Activated naive CD8-positive, alpha-beta T cell treated with anti-CD3 and anti-CD28 coated beads for 36 hours (primary cell): ENCODE results near the gene KANK4. TPM values are rescaled to one million over a fixed set of nuclear protein-coding genes. Genes with fewer than 3 reads are reported as not detected.
"Not testable (repeated sequence)": the region's sequence is repeated elsewhere in the genome, so short reads cannot be mapped to it uniquely, and the experiment has no call there.

Experiments
- DNase-seq: peaks from one replicate; pipeline ENCODE4 v3.0.0; 2021
- H3K27ac Mint-ChIP-seq: one replicate; pipeline ENCODE4 v1.8.0; 2022; ENCODE audit warnings: mild to moderate bottlenecking, moderate library complexity, mixed read lengths
- H3K27me3 Mint-ChIP-seq: one replicate; pipeline ENCODE4 v1.8.0; 2022; ENCODE audit warnings: mild to moderate bottlenecking, mixed read lengths
- H3K36me3 Mint-ChIP-seq: one replicate; pipeline ENCODE4 v1.8.0; 2021; ENCODE audit warnings: mild to moderate bottlenecking, mixed read lengths
- H3K4me1 Mint-ChIP-seq: one replicate; pipeline ENCODE4 v1.8.0; 2021; ENCODE audit warnings: mixed read lengths
- H3K4me3 Mint-ChIP-seq: one replicate; pipeline ENCODE4 v1.8.0; 2022; ENCODE audit warnings: mild to moderate bottlenecking, moderate library complexity, mixed read lengths
- H3K9me3 Mint-ChIP-seq: one replicate; pipeline ENCODE4 v1.8.0; 2022; ENCODE audit warnings: mixed read lengths
- total RNA-seq, 2 experiments: library from RNA; stranded (reverse); gene quantifications; one replicate each; pipeline ENCODE4 v1.2.3, GENCODE V29; 2021

The KANK4 gene
- total RNA-seq, 2 experiments from 2014 or later = not detected

DNA sequence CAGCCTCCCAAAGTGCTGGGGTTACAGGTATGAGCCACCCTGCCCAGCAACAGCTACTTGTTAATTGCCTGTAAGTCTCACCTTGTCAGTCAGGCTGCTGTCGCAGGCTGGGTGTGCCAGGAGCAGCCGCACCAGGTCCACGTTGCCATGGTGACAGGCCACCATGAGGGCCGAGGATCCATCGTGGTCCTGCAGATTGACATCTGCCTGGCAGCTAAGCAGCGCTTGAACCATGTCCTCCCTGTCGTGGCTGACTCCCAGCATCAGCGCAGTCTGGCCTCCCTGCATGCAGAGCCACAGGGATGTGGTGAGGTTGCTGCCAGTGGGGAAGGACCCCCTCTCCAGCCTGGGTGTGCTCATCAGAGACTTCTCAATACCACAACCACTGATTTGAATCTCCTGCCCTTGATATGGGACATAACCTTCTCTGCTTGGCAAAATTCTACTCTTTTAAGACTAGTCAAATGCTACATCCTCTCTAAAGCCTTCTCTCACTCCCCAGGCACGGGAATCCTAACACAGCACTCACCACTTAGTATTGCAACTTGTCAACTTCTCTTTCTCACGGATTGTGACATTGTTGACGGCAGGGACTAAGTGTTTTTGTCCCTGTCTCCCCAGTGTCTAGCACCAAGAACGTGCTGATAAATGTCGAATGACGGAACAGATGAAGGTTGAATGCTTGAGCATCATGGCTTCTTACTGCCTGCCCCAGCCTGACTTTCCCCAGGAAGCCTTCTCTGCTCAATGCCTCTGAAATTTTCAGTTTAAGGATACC, 71.7 kb downstream of the KANK4 start:
- Mint-ChIP-seq H3K27ac (no peak overlapping the region), H3K4me3 (no peak overlapping the region), H3K9me3 (no peaks in the 10 kb centered on the region), H3K36me3 (no peaks in the 10 kb centered on the region), H3K4me1 (no peaks in the 10 kb centered on the region), H3K27me3 (no peaks in the 10 kb centered on the region)
- no peak for DNase-seq

DNA sequence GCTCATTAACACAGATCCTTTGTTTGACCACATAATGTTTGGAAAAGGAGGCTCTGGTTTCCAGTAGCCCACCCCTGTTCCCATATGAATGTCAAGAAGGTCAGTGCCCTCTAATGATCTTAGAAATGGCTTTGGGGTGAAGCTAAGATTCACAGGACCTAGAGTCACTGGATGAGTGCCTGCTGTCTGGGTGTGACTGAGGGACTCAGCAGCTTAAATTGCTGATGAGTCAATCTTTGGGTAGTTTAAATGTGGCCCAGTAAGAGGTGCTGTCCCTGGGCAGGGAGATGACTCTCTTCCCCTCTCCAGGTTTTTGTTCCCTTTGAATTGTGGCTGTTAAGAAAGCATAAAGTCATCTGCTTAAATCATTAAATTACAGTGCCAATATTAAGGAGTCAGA, 74.0 kb downstream of the KANK4 start:
- no peak overlapping the region for H3K4me3 Mint-ChIP-seq
- no peaks in the 10 kb centered on the region for H3K36me3 Mint-ChIP-seq
- H3K9me3 Mint-ChIP-seq = no peaks in the 10 kb centered on the region
- H3K27ac Mint-ChIP-seq = no peak overlapping the region
- no peaks in the 10 kb centered on the region for H3K27me3 Mint-ChIP-seq
- DNase-seq = no peak
- no peaks in the 10 kb centered on the region for H3K4me1 Mint-ChIP-seq

DNA sequence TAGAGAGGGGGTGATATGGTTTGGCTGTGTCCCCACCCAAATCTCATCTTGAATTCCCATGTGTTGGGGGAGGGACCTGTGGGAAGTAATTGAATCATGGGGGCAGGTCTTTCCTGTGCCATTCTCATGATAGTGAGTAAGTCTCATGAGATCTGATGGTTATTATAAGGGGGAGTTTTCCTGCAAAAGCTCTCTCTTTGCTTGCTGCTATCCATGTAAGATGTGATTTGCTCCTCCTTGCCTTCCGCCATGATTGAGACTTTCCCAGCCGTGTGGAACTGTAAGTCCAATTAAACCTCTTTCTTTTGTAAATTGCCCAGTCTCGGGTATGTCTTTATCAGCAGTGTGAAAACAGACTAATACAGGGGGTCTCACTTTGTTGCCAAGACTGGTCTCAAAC, 74.9 kb downstream of the KANK4 start:
- not testable (repeated sequence) for H3K27me3 Mint-ChIP-seq, H3K4me3 Mint-ChIP-seq, H3K27ac Mint-ChIP-seq, H3K36me3 Mint-ChIP-seq, H3K4me1 Mint-ChIP-seq, DNase-seq, H3K9me3 Mint-ChIP-seq

DNA sequence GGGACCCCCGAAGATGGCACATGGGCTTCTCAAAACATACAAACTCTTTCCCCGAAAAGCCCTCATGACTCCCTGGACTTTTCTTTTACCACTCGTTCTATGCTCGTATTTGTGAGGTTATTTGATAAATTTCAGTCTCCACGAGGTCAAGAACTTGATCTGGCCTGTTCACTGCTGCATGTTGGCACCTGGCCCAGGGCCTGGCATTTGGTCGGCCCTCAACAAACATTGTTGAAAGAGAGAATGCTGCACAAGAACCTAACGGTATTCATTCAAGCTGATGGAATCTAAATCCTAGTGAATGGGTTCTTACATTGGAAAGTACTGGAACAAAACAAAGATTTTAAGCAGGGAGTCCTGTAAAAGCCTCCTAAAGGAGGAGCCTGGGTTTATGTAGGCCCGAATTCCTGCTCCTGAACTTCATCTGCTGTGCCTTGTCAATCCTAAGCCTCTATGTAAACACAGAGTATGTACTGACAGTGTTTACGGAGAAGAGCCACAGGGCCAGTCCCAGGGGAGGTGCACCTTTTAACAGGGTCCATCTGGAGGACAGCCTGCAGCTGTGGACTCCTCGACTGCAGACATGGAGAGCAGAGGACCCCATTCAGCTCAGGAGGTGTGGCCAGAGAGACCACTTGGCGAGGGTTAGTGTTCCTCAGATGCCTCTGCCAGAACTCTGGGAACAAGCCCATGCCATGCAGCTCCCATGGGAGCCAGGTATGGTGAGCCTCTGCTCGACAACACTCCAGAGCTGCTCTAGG, 77.7 kb downstream of the KANK4 start:
- Mint-ChIP-seq H3K4me1 (no peaks in the 10 kb centered on the region), H3K9me3 (peaks cover 2% of the 10 kb centered on the region), H3K27me3 (no peaks in the 10 kb centered on the region), H3K27ac (no peak overlapping the region), H3K36me3 (no peaks in the 10 kb centered on the region), H3K4me3 (no peak overlapping the region)
- no peak for DNase-seq

DNA sequence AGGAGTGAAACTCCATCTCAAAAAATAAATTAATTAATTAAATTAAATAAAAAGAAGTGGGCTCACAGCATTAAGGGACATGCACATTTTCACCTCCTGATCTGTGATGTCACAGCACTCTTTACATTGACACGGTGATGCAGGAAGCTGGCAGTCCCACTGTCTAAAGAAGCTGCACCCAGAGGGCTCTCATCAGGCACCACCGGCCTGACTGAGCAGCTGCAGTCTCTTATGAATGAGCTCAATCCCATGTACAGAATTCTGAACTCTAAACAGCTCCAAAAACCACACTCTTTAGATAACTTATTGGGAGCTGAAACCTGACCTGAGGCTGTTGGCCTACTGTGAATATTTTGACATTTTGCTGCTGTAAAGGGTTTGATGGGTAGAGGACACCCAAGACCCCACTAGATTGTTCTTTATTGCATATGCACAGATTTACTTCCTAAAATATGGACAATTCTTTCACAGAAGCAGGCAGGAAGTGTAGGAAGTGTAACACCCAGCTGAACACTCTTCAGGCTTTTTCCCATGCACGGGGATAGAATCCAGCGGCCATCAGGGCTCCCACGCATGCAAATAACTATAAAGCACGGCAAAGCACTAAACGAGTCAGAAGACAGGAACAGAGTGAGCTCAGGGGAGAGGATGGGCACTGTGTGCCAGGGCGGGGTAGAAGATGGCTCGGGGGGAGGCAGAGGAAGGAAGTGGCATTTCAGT, 78.4 kb downstream of the KANK4 start:
- no peaks in the 10 kb centered on the region for H3K36me3 Mint-ChIP-seq

DNA sequence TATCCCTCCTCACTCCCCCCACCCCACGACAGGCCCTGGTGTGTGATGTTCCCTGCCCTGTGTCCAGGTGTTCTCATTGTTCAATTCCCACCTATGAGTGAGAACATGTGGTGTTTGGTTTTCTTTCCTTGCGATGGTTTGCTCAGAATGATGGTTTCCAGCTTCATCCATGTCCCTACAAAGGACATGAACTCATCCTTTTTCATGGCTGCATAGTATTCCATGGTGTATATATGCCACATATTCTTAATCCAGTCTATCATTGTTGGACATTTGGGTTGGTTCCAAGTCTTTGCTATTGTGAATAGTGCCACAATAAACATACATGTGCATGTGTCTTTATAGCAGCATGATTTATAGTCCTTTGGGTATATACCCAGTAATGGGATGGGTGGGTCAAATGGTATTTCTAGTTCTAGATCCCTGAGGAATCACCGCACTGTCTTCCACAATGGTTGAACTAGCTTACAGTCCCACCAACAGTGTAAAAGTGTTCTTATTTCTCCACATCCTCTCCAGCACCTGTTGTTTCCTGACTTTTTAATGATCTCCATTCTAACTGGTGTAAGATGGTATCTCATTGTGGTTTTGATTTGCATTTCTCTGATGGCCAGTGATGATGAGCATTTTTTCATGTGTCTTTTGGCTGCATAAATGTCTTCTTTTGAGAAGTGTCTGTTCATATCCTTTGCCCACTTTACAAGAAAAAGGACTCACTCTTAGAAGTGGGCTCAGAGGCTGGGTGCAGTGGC, 79.4 kb downstream of the KANK4 start:
- not testable (repeated sequence) for DNase-seq, H3K4me1 Mint-ChIP-seq, H3K4me3 Mint-ChIP-seq, H3K27me3 Mint-ChIP-seq, H3K9me3 Mint-ChIP-seq, H3K36me3 Mint-ChIP-seq, H3K27ac Mint-ChIP-seq

More for the DNA sequence above, 78.4 kb downstream of the KANK4 start:
- H3K27me3 Mint-ChIP-seq = no peaks in the 10 kb centered on the region
- H3K9me3 Mint-ChIP-seq = peaks cover 2% of the 10 kb centered on the region
- no peaks in the 10 kb centered on the region for H3K4me1 Mint-ChIP-seq
- no peak for DNase-seq
- H3K4me3 Mint-ChIP-seq = no peak overlapping the region
- no peak overlapping the region for H3K27ac Mint-ChIP-seq

DNA sequence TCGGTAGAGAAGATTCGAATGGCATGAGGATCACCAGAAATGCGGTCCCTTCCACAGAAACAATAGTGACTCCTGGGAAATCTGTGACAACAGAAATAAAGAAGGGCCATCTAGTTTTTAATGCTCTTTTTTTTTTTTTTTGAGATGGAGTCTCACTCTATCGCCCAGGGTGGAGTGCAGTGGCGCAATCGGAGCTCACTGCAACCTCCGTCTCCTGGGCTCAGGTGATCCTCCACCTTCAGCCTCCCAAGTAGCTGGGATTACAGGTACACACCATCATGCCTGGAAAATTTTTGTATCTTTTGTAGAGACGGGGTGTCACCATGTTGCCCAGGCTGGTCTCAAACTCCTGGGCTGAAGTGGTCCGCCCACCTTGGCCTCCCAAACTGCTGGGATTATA, 80.7 kb downstream of the KANK4 start:
- Mint-ChIP-seq H3K4me1 (no peaks in the 10 kb centered on the region), H3K27me3 (no peaks in the 10 kb centered on the region), H3K9me3 (peaks cover 2% of the 10 kb centered on the region), H3K4me3 (no peak overlapping the region), H3K36me3 (no peaks in the 10 kb centered on the region), H3K27ac (no peak overlapping the region)
- no peak for DNase-seq

DNA sequence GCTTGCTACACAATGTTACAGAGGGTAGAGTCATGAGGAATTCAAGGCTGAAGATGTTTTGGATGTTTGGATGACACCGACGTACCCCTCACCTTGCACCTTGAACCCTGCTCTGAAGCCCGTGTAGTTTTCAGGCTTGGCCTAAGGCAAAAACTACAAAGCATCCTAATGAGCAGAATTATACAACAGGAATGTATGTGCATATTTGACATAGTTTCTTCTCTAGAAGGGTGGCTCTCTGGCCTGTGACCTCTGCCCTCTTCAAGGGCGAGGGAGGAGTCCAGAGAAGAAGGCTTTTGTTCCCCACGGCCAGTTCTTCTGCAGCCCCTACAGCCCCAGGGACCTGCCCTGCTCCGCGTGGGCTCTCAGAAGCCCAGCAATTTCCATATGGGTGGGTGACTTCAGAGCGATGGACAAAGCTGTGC, 81.3 kb downstream of the KANK4 start:
- Mint-ChIP-seq H3K27ac (no peak overlapping the region), H3K4me3 (no peak overlapping the region), H3K36me3 (no peaks in the 10 kb centered on the region), H3K4me1 (no peaks in the 10 kb centered on the region), H3K9me3 (peaks cover 2% of the 10 kb centered on the region), H3K27me3 (no peaks in the 10 kb centered on the region)
- DNase-seq = no peak

DNA sequence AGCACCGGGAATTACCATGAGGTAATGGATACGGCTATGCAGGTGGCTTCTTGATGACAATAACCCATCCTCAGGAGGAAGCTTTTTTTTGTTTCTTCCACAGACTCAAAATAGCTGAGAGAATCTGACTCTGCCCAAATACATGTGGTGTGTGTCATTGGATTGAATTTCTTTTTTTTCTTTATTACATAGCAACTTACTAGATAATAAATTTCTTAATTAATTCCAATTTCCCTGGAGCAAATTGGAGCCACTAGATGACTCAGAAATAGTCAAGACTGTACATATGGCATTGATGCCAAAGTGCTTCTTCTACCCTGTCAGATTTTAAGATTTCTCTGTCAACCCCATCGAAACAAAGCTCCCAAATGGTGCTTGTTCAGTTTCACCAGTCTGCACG, 81.9 kb downstream of the KANK4 start:
- DNase-seq = no peak
- Mint-ChIP-seq H3K36me3 (no peaks in the 10 kb centered on the region), H3K4me1 (no peaks in the 10 kb centered on the region), H3K27ac (no peak overlapping the region), H3K9me3 (peaks cover 2% of the 10 kb centered on the region), H3K4me3 (no peak overlapping the region), H3K27me3 (no peaks in the 10 kb centered on the region)

DNA sequence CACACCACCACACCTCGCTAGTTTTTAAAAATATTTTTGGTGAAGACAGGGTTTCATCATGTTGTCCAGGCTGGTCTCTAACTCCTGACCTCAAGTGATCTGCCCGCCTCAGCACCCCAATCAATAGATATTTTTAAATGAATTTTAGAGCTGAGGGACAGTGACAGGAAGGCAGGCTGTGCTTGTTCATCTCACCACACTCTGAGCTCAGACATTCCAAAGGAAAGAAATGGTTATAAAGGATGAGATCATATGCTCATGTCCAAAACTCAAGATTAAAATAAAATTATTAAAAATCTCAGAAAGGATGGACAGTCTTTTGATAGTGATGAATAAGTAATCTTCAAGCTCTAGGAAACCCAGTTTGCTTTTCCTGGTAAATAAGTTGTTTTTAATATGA, 83.7 kb downstream of the KANK4 start:
- H3K4me1 Mint-ChIP-seq = no peaks in the 10 kb centered on the region
- H3K36me3 Mint-ChIP-seq = no peaks in the 10 kb centered on the region
- no peaks in the 10 kb centered on the region for H3K27me3 Mint-ChIP-seq
- no peak overlapping the region for H3K27ac Mint-ChIP-seq
- H3K9me3 Mint-ChIP-seq = peaks cover 2% of the 10 kb centered on the region
- DNase-seq = no peak
- no peak overlapping the region for H3K4me3 Mint-ChIP-seq

DNA sequence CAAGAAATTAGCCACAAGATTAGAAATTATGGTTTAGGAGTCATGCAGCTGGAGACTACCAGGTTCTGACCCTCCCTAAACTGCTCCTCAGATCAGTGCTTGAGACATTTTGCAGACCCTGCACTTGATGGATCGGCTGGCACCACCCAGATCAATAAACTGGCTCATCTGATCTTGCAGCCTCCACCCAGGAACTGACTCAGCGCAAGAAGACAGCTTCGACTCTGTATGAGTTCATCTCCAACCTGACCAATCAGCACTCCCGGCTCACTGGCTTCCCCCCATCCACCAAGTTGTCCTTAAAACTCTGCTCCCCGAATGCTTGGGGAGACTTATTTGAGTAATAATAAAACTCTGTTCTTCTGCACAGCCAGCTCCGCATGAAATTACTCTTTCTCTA, 84.5 kb downstream of the KANK4 start:
- Mint-ChIP-seq H3K4me1 (no peaks in the 10 kb centered on the region), H3K36me3 (no peaks in the 10 kb centered on the region), H3K4me3 (no peak overlapping the region), H3K27me3 (no peaks in the 10 kb centered on the region), H3K27ac (no peak overlapping the region), H3K9me3 (peaks cover 2% of the 10 kb centered on the region)
- DNase-seq = no peak

DNA sequence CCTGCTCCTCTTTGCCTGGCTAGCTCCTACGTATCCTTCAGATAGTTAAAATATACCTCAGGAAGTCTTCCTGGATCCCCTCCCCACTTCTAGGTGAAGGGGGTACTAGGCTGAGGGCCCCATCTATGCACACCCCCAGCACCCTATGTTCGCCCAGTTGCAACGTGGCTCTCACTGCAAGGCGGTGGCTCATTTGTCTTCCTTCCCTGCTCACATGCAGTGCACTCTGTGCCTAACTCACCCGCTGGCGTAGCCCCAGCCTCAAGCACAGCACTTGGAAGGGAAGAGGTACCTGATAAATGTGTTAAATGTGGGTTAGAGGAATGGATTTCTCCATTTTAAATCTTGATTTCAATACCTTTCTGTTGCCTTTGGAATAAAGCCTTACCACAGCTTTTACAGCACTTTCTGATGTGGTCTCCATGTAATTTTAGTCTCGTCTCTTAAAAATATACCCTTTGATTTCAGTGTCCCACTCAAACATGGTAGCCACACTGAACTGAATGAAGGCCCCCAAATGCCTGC, 85.2 kb downstream of the KANK4 start:
- H3K4me1 Mint-ChIP-seq = no peaks in the 10 kb centered on the region
- H3K36me3 Mint-ChIP-seq = no peaks in the 10 kb centered on the region
- H3K9me3 Mint-ChIP-seq = no peaks in the 10 kb centered on the region
- no peak overlapping the region for H3K27ac Mint-ChIP-seq
- H3K4me3 Mint-ChIP-seq = no peak overlapping the region
- no peaks in the 10 kb centered on the region for H3K27me3 Mint-ChIP-seq
- no peak for DNase-seq

DNA sequence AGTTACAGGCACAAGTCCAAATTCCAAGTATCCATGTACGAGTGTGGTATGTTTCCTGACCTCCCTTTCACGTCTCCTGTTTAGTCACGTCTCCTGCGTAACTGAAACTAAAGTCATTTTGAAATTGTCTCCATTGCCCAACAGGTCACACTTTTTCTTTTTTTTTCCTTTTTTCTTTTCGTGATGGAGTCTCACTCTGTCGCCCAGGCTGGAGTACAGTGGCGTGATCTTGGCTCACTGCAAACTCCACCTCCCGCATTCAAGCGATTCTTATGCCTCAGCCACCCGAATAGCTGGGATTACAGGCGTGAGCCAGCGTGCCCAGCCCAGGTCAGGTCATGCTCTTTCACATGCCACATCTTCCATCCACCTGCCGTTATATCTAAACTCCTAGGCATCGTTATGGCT, 86.4 kb downstream of the KANK4 start:
- H3K27me3 Mint-ChIP-seq = no peaks in the 10 kb centered on the region
- H3K27ac Mint-ChIP-seq = no peak overlapping the region

DNA sequence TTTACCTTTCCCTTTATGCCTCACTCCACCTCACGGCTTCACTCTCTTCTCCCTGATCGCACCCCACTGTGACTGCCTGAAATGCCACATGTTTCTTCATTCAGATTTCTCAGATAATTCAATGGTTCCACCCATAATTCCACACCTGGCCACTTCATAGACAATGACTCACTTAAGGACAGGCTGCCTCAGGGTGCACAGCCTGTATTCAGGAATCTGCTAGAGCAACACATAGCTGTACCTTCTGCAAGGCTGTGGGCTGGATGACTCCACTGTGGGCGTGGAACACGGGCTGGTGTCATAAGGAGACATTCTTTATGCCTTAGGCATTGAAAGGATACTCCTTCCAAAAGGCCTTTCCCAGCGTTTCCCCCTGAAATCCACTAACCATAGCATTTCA, 88.5 kb downstream of the KANK4 start:
- H3K4me3 Mint-ChIP-seq = no peak overlapping the region
- no peak overlapping the region for H3K27ac Mint-ChIP-seq
- no peaks in the 10 kb centered on the region for H3K36me3 Mint-ChIP-seq
- DNase-seq = no peak
- no peaks in the 10 kb centered on the region for H3K4me1 Mint-ChIP-seq
- no peaks in the 10 kb centered on the region for H3K27me3 Mint-ChIP-seq
- H3K9me3 Mint-ChIP-seq = no peaks in the 10 kb centered on the region

More for the DNA sequence above, 86.4 kb downstream of the KANK4 start:
- no peak overlapping the region for H3K4me3 Mint-ChIP-seq
- H3K9me3 Mint-ChIP-seq = no peaks in the 10 kb centered on the region
- DNase-seq = no peak
- H3K4me1 Mint-ChIP-seq = no peaks in the 10 kb centered on the region
- no peaks in the 10 kb centered on the region for H3K36me3 Mint-ChIP-seq

DNA sequence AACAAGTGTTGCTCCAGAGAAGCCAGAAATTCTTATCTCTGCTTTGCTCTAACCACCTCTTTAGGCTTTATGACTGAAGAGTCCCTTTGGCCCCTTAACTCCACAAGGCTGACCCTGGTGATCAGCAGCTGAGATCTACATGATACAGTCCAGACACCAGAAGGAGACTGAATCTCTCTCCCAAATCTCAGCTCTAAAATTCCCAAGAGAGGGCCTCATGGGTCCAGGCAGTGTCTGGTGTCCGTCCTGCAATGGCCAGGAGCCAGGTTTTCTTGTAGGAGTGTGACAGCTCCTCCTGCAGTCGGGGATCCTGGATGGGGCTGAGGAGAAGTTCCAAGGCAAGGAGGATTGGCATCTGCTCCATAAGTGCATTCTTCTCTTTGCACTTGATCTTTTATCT, 89.3 kb downstream of the KANK4 start:
- Mint-ChIP-seq H3K4me3 (no peak overlapping the region), H3K27ac (no peak overlapping the region), H3K9me3 (no peaks in the 10 kb centered on the region), H3K4me1 (no peaks in the 10 kb centered on the region), H3K27me3 (no peaks in the 10 kb centered on the region), H3K36me3 (no peaks in the 10 kb centered on the region)
- DNase-seq = no peak
